BE2C (cell line): ENCODE results near the gene ABLIM3.
A peak's percentile ranks its signal among the peaks of the same experiment; 100 is the strongest.

ENCODE experiments used
- DNase-seq: peaks from one replicate; pipeline ENCODE4 v3.0.0-alpha.2; 2020
- H3K27me3 ChIP-seq: fragments of 250-450 bp; sonication (Bioruptor Pico); 2 replicates; pipeline ENCODE4 v1.5.1; 2020; ENCODE audit warnings: mild to moderate bottlenecking
- H3K36me3 ChIP-seq: fragments of 250-450 bp; sonication (Bioruptor Pico); 2 replicates; pipeline ENCODE4 v1.5.1; 2020; ENCODE audit warnings: mild to moderate bottlenecking
- H3K4me1 ChIP-seq: fragments of 250-450 bp; sonication (Bioruptor Pico); 2 replicates; pipeline ENCODE4 v1.5.1; 2020
- H3K4me3 ChIP-seq: 2 replicates; pipeline ENCODE4 v1.5.1; 2011; ENCODE audit warnings: low read depth, low read length
- H3K9me3 ChIP-seq: fragments of 250-450 bp; sonication (Bioruptor Pico); 2 replicates; pipeline ENCODE4 v1.5.1; 2020
- CTCF ChIP-seq: IDR thresholded peaks from 2 replicates; pipeline ENCODE4 v1.5.1; 2012; ENCODE audit warnings: mild to moderate bottlenecking, low read depth, low read length

Gene ABLIM3

GRCh38 chr5:149130121-149130914, 11.0 kb upstream of the ABLIM3 start:
- Histone ChIP-seq H3K36me3 (no peaks in the 10 kb centered on the region), H3K27me3 (no peaks in the 10 kb centered on the region), H3K9me3 (no peaks in the 10 kb centered on the region), H3K4me1 (no peaks in the 10 kb centered on the region), H3K4me3 (no peak overlapping the region)
- peak; percentile 40 for TF ChIP-seq CTCF
- DNase-seq: no peak

- DNase-seq: no peak
- TF ChIP-seq CTCF: no peak
- H3K36me3 ChIP-seq: no peaks in the 10 kb centered on the region
- no peak overlapping the region for H3K4me3 ChIP-seq
- no peaks in the 10 kb centered on the region for H3K4me1 ChIP-seq
- no peaks in the 10 kb centered on the region for H3K27me3 ChIP-seq
- H3K9me3 ChIP-seq: no peaks in the 10 kb centered on the region
Measured at GRCh38 chr5:149132474-149132873, 8.8 kb upstream of the ABLIM3 start.

- Histone ChIP-seq H3K9me3 (no peaks in the 10 kb centered on the region), H3K27me3 (no peaks in the 10 kb centered on the region), H3K4me3 (no peak overlapping the region), H3K36me3 (no peaks in the 10 kb centered on the region), H3K4me1 (no peaks in the 10 kb centered on the region)
- no peak for DNase-seq
- TF ChIP-seq CTCF: no peak
Measured at GRCh38 chr5:149133795-149134777, 7.2 kb upstream of the ABLIM3 start.

- no peak for TF ChIP-seq CTCF
Measured at GRCh38 chr5:149134778-149135500, 6.4 kb upstream of the ABLIM3 start.

GRCh38 chr5:149135536-149136201, 5.6 kb upstream of the ABLIM3 start:
- H3K36me3 ChIP-seq: no peaks in the 10 kb centered on the region
- no peak for DNase-seq
- TF ChIP-seq CTCF: no peak
- no peaks in the 10 kb centered on the region for H3K4me1 ChIP-seq
- H3K27me3 ChIP-seq: no peaks in the 10 kb centered on the region
- H3K4me3 ChIP-seq: no peak overlapping the region
- H3K9me3 ChIP-seq: no peaks in the 10 kb centered on the region

More at GRCh38 chr5:149134778-149135500, 6.4 kb upstream of the ABLIM3 start:
- Histone ChIP-seq H3K27me3 (no peaks in the 10 kb centered on the region), H3K4me3 (no peak overlapping the region), H3K9me3 (no peaks in the 10 kb centered on the region), H3K36me3 (no peaks in the 10 kb centered on the region), H3K4me1 (no peaks in the 10 kb centered on the region)
- no peak for DNase-seq
